ENCODE results near the gene ZDHHC24.

ZDHHC24 gene

DNA sequence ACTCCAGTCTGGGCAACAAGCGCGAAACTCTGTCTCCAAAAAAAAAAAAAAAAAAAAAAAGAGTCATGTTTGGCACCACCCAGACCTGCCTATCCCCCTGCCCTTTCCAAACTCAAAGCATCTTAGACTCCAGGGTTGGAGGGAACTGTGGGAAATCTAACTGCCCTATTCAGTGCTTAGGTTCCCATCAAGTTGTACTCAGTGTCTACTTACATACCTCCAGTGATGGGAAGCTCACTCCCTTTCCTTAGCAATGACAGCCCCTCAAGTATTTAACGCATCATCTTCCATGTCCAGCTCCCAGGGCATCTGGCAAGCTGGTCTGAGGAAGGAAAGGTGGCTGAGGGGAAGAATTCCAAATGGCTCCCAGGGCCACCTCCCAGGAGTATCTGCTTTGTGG lies 3.8 kb upstream of the ZDHHC24 start:
- Histone ChIP-seq H4K20me1 (ENCODE audit: insufficient read depth, low read length) (no peaks in the 10 kb centered on the region), H3F3A (ENCODE audit: insufficient read depth, low read length) (no peaks in the 10 kb centered on the region), H3K9ac (ENCODE audit: low read length) (no peak overlapping the region), H3K9me3 (ENCODE audit: low read length) (no peaks in the 10 kb centered on the region), H3K27ac (ENCODE audit: low read depth, low read length, poor library complexity, severe bottlenecking) (no peak overlapping the region), H3K27me3 (ENCODE audit: insufficient read depth, low read length) (peaks cover 3% of the 10 kb centered on the region; the same call in 1 of the 2 replicates), H3K36me3 (ENCODE audit: insufficient read depth, low read length) (no peaks in the 10 kb centered on the region), H3K4me2 (ENCODE audit: low read length) (no peak overlapping the region), H3K79me2 (ENCODE audit: insufficient read depth, low read length) (no peaks in the 10 kb centered on the region), H3K4me1 (ENCODE audit: insufficient read depth, low read length, severe bottlenecking) (peaks cover 18% of the 10 kb centered on the region), H3K9me2 (ENCODE audit: low read depth, low read length) (no peaks in the 10 kb centered on the region), H2AFZ (ENCODE audit: low read length) (no peak overlapping the region), H3K4me3 (ENCODE audit: low read depth, low read length, poor library complexity, severe bottlenecking) (no peak overlapping the region)
- TF ChIP-seq, protein P1, sequence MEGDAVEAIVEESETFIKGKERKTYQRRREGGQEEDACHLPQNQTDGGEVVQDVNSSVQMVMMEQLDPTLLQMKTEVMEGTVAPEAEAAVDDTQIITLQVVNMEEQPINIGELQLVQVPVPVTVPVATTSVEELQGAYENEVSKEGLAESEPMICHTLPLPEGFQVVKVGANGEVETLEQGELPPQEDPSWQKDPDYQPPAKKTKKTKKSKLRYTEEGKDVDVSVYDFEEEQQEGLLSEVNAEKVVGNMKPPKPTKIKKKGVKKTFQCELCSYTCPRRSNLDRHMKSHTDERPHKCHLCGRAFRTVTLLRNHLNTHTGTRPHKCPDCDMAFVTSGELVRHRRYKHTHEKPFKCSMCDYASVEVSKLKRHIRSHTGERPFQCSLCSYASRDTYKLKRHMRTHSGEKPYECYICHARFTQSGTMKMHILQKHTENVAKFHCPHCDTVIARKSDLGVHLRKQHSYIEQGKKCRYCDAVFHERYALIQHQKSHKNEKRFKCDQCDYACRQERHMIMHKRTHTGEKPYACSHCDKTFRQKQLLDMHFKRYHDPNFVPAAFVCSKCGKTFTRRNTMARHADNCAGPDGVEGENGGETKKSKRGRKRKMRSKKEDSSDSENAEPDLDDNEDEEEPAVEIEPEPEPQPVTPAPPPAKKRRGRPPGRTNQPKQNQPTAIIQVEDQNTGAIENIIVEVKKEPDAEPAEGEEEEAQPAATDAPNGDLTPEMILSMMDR (IDR thresholded peaks at IDR 0.05; ENCODE audit: low read length) = no peak
- no peak for TF ChIP-seq EZH2 (IDR thresholded peaks at IDR 0.05; ENCODE audit: borderline replicate concordance, low read length)

DNA sequence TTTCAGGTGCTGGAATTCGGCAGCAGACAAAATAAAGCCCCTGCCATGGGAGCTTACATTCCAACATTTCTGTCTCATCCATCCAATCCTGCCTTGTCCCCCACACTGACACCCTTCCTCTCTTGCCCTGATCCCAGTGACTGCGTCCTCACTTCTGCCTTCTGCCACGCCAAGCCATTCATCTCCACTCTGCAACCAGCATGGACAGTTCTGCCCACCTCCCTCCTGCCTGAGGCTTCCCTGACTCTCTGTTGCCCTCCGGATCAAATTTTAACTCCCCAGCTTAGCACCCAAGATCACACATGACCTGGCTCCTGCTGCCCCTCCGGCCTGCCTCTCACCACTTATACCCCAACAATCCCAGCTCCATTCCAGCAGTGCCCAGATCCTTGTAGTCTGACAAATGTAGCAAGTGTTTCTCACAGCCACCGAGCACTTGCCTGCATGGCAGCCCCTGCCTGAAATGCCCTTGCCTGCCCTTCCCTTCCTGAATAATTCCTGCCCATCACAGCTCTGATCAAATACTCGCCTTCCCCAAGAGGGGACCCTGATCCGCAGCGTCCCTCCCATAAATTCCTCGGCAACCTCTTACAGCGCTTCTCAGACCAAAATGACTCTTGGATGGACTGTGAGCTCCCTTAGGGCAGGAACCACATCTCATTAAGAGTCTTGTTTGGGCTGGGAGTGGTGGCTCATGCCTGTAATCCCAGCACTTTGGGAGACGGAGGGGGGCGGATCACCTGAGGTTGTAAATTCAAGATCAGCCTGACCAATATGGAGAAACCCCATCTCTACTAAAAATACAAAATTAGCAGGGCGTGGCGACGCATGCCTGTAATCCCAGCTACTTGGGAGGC lies 3.2 kb upstream of the ZDHHC24 start:
- Histone ChIP-seq H3F3A (ENCODE audit: insufficient read depth, low read length) (no peaks in the 10 kb centered on the region), H2AFZ (ENCODE audit: low read length) (no peak overlapping the region), H3K9me3 (ENCODE audit: low read length) (no peaks in the 10 kb centered on the region), H3K36me3 (ENCODE audit: insufficient read depth, low read length) (no peaks in the 10 kb centered on the region), H3K4me1 (ENCODE audit: insufficient read depth, low read length, severe bottlenecking) (peaks cover 25% of the 10 kb centered on the region), H3K4me2 (ENCODE audit: low read length) (no peak overlapping the region), H3K27ac (ENCODE audit: low read depth, low read length, poor library complexity, severe bottlenecking) (no peak overlapping the region), H4K20me1 (ENCODE audit: insufficient read depth, low read length) (no peaks in the 10 kb centered on the region), H3K27me3 (ENCODE audit: insufficient read depth, low read length) (0 out of 2 replicates have a peak, but pooled peaks cover 3% of the 10 kb centered on the region), H3K9ac (ENCODE audit: low read length) (no peak overlapping the region), H3K4me3 (ENCODE audit: low read depth, low read length, poor library complexity, severe bottlenecking) (no peak overlapping the region), H3K79me2 (ENCODE audit: insufficient read depth, low read length) (no peaks in the 10 kb centered on the region), H3K9me2 (ENCODE audit: low read depth, low read length) (no peaks in the 10 kb centered on the region)
- TF ChIP-seq EZH2 (IDR thresholded peaks at IDR 0.05; ENCODE audit: borderline replicate concordance, low read length) = no peak
- TF ChIP-seq, protein P1 (IDR thresholded peaks at IDR 0.05; ENCODE audit: low read length) = no peak

DNA sequence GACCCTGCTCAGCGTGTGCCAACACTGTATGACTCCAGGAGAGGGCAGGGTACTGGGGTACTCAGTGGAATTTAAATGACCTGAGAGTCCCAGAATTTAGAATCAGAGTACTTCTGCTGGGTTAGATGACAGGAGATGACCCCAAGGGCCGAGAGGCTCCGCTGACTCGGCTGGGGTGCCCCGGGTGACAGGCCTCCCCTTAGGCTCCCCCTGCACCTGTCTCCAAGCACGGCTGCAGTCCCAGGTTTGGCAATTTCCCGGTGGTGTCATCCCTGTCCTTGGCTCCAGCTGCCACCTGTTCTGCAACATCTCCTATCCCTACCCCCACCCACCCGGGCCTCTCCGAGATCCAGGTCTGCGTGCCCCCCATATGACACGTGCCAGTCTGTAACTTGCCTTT lies 2.2 kb upstream of the ZDHHC24 start:
- no peak overlapping the region for H3K27ac ChIP-seq (ENCODE audit: low read depth, low read length, poor library complexity, severe bottlenecking)
- peaks cover 33% of the 10 kb centered on the region for H3K4me1 ChIP-seq (ENCODE audit: insufficient read depth, low read length, severe bottlenecking)
- H4K20me1 ChIP-seq (ENCODE audit: insufficient read depth, low read length) = no peaks in the 10 kb centered on the region
- H3K9me3 ChIP-seq (ENCODE audit: low read length) = no peaks in the 10 kb centered on the region
- TF ChIP-seq, protein P1 (IDR thresholded peaks at IDR 0.05; ENCODE audit: low read length) = no peak
- TF ChIP-seq EZH2 (IDR thresholded peaks at IDR 0.05; ENCODE audit: borderline replicate concordance, low read length) = no peak
- H3K27me3 ChIP-seq (ENCODE audit: insufficient read depth, low read length) = 0 out of 2 replicates have a peak, but pooled peaks cover 3% of the 10 kb centered on the region
- H2AFZ ChIP-seq (ENCODE audit: low read length) = no peak overlapping the region
- H3F3A ChIP-seq (ENCODE audit: insufficient read depth, low read length) = no peaks in the 10 kb centered on the region
- no peak overlapping the region for H3K4me2 ChIP-seq (ENCODE audit: low read length)
- H3K36me3 ChIP-seq (ENCODE audit: insufficient read depth, low read length) = no peaks in the 10 kb centered on the region; the same call in 1 of the 2 replicates
- H3K9ac ChIP-seq (ENCODE audit: low read length) = no peak overlapping the region
- H3K9me2 ChIP-seq (ENCODE audit: low read depth, low read length) = no peaks in the 10 kb centered on the region
- H3K4me3 ChIP-seq (ENCODE audit: low read depth, low read length, poor library complexity, severe bottlenecking) = no peak overlapping the region
- no peaks in the 10 kb centered on the region for H3K79me2 ChIP-seq (ENCODE audit: insufficient read depth, low read length)
